Endothelial cell of umbilical vein (primary cell): ENCODE measurements around the gene RMND5B.
A peak's percentile ranks its signal among the peaks of the same experiment; 100 is the strongest.

Experiments
- EZH2 ChIP-seq: IDR thresholded peaks from 2 replicates; pipeline ENCODE4 v1.6.1; 2012; ENCODE audit warnings: borderline replicate concordance, low read depth, mild to moderate bottlenecking, moderate library complexity, low read length, inconsistent platforms; ENCODE audit not compliant: severe bottlenecking
- FOS ChIP-seq: IDR thresholded peaks from 2 replicates; pipeline ENCODE4 v1.6.1; 2011; ENCODE audit warnings: mild to moderate bottlenecking, low read length, moderate library complexity, borderline replicate concordance; ENCODE audit not compliant: insufficient read depth
- GATA2 ChIP-seq: IDR thresholded peaks from 2 replicates; pipeline ENCODE4 v1.7.0; 2011; ENCODE audit warnings: low read depth, mild to moderate bottlenecking, moderate library complexity, mixed read lengths, low read length; ENCODE audit not compliant: insufficient read length, insufficient read depth
- JUN ChIP-seq: IDR thresholded peaks from 2 replicates; pipeline ENCODE4 v1.6.1; 2011; ENCODE audit warnings: borderline replicate concordance, low read depth; ENCODE audit not compliant: insufficient read length, insufficient read depth
- MYC ChIP-seq: IDR thresholded peaks from one replicate; pipeline ENCODE4 v1.6.1; 2011; ENCODE audit warnings: mild to moderate bottlenecking, low read depth, low read length
- POLR2A ChIP-seq: IDR thresholded peaks from 2 replicates; pipeline ENCODE4 v1.6.1; 2012; ENCODE audit warnings: low read depth, mild to moderate bottlenecking, control low read depth, low read length
- POLR2AphosphoS5 ChIP-seq: IDR thresholded peaks from 2 replicates; pipeline ENCODE4 v1.6.1; 2012; ENCODE audit warnings: low read depth, mild to moderate bottlenecking, control low read depth, low read length, moderate library complexity; ENCODE audit not compliant: insufficient read depth
- TF ChIP-seq, protein P1 (sequence below), 2 donors: IDR thresholded peaks; 1 replicate in 1 of 2; 2 replicates in 1 of 2; pipeline ENCODE4 v1.5.1; 2011; ENCODE audit warnings: low read length in 2 of 2, mild to moderate bottlenecking in 2 of 2, moderate library complexity in 2 of 2, control low read depth in 1 of 2, inconsistent platforms in 1 of 2, low read depth in 1 of 2; ENCODE audit not compliant: insufficient read depth in 1 of 2; ENCODE audit errors: extremely low read depth in 1 of 2
- TF ChIP-seq, protein P2 (sequence below): IDR thresholded peaks from 2 replicates; pipeline ENCODE4 v1.6.1; 2011; ENCODE audit not compliant: insufficient read depth, insufficient read length

DNA sequence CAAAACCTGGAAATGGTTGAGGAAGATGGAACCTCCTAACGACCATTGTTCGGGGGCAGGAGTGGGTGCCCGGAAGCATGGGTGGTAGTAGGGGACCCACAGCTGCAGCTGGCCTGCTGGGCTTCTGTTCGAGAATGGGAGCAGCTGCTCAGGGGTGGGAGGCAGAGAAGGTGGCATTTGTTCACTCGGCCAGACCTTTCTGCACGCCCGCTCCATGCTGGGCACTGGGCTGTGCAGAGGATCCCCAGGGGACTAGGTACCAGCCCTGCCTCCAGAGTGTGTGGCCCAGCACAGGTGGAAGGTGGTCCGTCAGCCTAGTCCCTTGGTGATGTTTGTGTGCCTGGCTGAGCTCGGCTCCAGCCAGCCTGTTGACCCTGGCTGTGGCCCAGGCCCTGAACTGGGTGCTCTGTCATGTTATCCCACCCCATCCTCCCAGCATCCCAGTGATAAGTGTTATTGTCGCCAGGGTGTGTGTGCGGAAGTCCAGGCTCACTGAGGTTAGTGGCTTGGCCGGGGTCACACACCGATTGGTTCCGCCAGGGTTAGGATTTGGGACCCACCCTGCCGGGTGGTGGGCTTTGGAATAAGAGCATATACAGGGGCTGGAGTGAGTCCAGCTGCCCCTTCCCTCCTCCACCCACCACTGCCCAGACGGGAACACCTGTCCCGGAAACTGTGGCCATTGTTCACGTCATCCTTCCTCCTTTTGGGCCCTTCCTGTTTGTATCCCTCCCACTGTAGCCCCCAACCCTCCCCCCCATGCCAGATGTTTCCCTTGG, 12.7 kb upstream of the RMND5B start:
- TF ChIP-seq, protein P1, sequence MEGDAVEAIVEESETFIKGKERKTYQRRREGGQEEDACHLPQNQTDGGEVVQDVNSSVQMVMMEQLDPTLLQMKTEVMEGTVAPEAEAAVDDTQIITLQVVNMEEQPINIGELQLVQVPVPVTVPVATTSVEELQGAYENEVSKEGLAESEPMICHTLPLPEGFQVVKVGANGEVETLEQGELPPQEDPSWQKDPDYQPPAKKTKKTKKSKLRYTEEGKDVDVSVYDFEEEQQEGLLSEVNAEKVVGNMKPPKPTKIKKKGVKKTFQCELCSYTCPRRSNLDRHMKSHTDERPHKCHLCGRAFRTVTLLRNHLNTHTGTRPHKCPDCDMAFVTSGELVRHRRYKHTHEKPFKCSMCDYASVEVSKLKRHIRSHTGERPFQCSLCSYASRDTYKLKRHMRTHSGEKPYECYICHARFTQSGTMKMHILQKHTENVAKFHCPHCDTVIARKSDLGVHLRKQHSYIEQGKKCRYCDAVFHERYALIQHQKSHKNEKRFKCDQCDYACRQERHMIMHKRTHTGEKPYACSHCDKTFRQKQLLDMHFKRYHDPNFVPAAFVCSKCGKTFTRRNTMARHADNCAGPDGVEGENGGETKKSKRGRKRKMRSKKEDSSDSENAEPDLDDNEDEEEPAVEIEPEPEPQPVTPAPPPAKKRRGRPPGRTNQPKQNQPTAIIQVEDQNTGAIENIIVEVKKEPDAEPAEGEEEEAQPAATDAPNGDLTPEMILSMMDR (IDR thresholded peaks at IDR 0.05; ENCODE audit: extremely low read depth in 1 of 2, insufficient read depth in 1 of 2, low read depth in 1 of 2, low read length in 2 of 2): no peak
- TF ChIP-seq, protein P2, sequence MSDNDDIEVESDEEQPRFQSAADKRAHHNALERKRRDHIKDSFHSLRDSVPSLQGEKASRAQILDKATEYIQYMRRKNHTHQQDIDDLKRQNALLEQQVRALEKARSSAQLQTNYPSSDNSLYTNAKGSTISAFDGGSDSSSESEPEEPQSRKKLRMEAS: no peak
- no peak for TF ChIP-seq EZH2
- peak; percentile 25 for TF ChIP-seq POLR2A
- no peak for TF ChIP-seq JUN
- TF ChIP-seq POLR2AphosphoS5: peak; percentile 74
- no peak for TF ChIP-seq MYC
- peak; percentile 23 for TF ChIP-seq FOS
- no peak for TF ChIP-seq GATA2
